Astrocyte (in vitro differentiated cells and primary cell): ENCODE results near the gene GBF1.

Experiments used
- EZH2 ChIP-seq: IDR thresholded peaks from 2 replicates; pipeline ENCODE4 v1.6.1; 2012; ENCODE audit warnings: mild to moderate bottlenecking, low read length, inconsistent platforms; ENCODE audit not compliant: insufficient read depth
- TF ChIP-seq, protein P1 (sequence below): IDR thresholded peaks from 2 replicates; pipeline ENCODE4 v1.5.1; 2011; ENCODE audit warnings: low read depth, mild to moderate bottlenecking, inconsistent platforms, low read length, moderate library complexity; ENCODE audit not compliant: insufficient read depth

DNA sequence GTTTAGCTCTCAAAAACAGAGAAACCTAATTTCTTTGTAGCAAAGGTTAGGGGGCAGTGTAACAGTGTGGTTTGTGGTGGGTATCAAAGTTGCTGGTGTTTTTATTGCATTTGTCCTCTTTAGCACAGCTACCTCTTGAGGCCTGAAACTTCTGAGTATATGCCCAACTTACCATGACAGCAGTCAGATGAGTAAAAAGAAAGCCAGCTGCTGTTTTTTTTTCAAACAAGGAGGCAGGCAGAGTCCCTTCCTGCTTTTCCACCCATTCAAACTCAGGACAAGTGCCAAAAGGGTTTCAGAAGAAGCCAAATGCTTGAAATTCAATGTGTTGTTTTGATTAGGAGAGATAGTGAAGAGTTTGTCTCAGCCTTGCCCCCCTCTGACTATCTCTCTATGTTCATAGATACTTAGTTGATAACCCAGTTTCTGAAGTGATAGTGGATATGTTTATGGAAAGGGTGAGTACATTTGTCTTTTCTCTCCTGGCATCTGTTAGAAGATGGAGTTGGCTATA, 23.1 kb downstream of the GBF1 start:
- TF ChIP-seq, protein P1, sequence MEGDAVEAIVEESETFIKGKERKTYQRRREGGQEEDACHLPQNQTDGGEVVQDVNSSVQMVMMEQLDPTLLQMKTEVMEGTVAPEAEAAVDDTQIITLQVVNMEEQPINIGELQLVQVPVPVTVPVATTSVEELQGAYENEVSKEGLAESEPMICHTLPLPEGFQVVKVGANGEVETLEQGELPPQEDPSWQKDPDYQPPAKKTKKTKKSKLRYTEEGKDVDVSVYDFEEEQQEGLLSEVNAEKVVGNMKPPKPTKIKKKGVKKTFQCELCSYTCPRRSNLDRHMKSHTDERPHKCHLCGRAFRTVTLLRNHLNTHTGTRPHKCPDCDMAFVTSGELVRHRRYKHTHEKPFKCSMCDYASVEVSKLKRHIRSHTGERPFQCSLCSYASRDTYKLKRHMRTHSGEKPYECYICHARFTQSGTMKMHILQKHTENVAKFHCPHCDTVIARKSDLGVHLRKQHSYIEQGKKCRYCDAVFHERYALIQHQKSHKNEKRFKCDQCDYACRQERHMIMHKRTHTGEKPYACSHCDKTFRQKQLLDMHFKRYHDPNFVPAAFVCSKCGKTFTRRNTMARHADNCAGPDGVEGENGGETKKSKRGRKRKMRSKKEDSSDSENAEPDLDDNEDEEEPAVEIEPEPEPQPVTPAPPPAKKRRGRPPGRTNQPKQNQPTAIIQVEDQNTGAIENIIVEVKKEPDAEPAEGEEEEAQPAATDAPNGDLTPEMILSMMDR: no peak
- TF ChIP-seq EZH2: no peak
